GM21717 (cell line): ENCODE results near the gene NCOA7.
"Not testable (repeated sequence)": the region's sequence is repeated elsewhere in the genome, so short reads cannot be mapped to it uniquely, and the experiment has no call there.

Experiments used
- ATAC-seq: cut with Tn5 transposase; IDR thresholded peaks from one replicate; pipeline ENCODE4 v1.9.1; 2021; ENCODE audit warnings: mild to moderate bottlenecking, moderate library complexity; ENCODE audit not compliant: unreplicated experiment

NCOA7 gene

DNA sequence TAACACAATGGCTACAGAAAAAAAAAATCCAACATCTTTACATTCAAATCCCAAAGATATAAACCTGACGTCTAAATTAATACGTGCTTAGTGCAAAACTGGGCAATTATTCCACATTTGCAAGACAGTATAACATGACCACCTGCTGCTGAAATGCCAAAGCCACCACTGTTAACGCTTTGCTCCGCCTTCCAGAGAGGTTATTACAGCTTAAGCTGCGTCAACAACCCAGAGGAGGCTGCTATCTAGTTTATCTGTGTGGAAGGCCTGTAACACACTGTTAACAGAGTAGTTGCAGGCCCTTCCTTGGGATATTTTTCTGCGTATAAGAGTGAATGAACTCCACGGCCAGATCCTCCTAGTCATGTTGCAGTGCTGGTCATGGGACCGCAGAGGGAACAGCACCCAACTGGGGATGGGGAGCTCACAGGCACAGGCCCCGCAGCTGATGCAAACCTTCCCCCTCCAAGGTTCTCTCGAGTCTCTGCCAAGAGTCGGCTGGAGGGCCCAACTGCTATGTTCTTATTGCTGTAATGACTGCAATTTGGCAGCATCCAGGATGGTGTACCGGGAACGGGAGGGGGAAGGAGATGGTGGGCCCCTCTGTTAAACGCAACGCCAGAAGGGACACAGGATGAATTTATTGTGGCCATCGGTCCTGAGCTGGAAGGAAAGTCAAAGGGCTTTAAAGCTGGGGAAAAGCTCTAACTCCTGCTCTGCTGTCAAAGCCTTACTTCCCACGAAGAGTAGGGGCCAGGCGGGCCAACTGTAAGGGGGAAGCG lies 993 bp upstream of the NCOA7 start:
- ATAC-seq: peak; percentile 31

DNA sequence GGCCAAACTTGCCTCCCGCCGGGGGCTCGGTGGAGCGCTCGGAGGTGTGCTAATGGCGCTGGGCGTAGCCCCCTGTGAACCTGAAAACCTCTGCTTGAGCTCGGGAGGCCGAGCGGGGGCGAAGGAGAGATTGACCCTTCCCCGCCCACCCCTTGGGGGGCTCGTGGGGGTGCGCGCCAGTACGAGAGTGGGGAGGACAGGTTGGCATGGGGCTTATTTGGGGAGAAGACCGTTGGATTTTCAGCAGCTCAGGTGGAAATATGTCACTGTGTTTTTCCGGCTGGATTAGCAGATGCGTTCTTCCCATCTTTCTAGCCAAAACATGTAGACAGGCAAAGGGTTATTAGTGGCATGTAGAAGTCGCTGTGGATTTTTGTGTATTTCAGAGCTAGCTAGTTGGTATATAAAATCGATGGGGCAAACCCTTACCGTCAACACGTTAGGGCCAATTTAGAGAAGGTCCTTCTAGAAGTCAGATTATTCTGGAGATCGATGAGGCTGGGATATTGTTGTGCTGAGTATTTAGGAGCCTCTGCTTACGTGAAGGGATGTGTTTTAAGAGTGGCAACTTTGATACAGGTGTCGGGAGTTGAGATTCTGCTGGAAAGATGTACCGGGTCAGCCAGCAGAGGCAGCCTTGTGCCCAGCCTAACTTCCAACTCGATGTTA lies 525 bp downstream of the NCOA7 start:
- peak; percentile 39 for ATAC-seq

GRCh38 chr6:125791820-125792165 lies 1.0 kb downstream of the NCOA7 start:
- no peak for ATAC-seq

GRCh38 chr6:125792172-125792571 lies 1.4 kb downstream of the NCOA7 start:
- ATAC-seq: no peak

DNA sequence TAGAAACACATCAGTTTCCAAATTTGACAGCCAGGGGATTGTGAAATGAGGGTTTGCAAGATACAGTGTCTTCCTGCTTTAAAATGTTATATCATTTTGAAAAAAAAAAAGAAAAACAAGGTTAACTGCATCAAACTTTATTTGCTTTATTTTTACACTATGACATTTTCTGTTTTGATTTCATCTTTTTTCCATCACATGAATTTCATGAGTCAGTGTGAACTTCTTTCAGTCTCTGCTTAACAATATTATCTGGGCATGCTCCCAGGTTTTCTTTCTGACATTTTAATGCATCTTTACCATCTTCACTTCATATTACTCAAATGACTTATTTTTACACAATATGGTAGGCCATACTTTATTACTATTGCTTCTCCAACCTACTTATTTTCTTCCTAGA lies 1.9 kb downstream of the NCOA7 start:
- no peak for ATAC-seq

- ATAC-seq: no peak
Observed at GRCh38 chr6:125793280-125793679, 2.5 kb downstream of the NCOA7 start.

DNA sequence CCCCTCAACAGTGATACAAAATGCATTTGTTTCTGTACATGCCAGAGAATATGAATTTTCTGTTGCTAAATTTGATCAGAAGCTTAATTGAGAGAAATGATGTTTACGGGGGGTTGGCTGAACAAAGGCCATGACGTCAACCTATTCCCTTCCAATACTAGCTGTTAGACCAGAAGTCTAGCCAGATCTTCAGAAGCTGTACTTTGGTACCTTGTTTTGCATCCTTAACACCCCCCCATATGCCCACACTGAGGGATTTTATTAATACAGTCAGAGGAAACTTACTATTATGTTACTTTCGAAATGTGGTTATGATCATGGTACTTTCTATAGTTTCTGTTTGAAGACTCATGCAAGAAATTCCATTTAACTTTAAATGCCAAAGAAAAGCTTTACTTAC lies 3.1 kb downstream of the NCOA7 start:
- ATAC-seq: no peak

GRCh38 chr6:125794342-125795137 lies 3.8 kb downstream of the NCOA7 start:
- no peak for ATAC-seq

- no peak for ATAC-seq
Observed at GRCh38 chr6:125795301-125795700, 4.5 kb downstream of the NCOA7 start.

GRCh38 chr6:125797120-125797885 lies 6.5 kb downstream of the NCOA7 start:
- ATAC-seq: peak; percentile 28

DNA sequence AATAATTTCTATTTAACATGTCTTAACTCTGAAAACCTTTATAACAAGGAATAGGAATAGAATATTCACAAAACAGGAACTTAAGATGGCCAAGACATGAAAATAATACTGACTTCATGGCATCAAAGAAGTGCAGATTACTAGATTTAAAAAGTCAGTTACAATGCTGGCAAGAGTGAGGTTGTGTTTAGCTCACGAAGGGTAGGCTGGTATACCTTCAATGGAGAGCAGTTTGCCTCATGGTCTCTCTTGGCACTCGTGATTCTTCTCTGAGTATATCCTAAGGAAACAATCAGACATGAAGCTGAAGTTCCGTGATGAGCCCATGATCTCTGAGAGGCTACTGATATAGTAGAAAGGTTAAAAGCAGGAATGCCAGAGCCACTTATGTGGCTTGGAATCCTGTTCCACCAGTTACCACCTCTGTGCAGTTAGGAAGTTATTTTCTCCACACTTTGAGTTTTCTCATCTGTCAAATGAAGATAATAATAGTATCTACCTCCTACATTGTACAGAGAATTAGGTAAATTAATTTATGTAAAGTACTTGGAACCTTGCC lies 7.2 kb downstream of the NCOA7 start:
- ATAC-seq: no peak

GRCh38 chr6:125798734-125799508 lies 8.2 kb downstream of the NCOA7 start:
- ATAC-seq: peak; percentile 84

- ATAC-seq: no peak
Observed at GRCh38 chr6:125802383-125802782, 11.6 kb downstream of the NCOA7 start.

- ATAC-seq: no peak
Observed at GRCh38 chr6:125802943-125803377, 12.2 kb downstream of the NCOA7 start.

- ATAC-seq: peak; percentile 61
Observed at GRCh38 chr6:125804264-125804663, 13.5 kb downstream of the NCOA7 start.

DNA sequence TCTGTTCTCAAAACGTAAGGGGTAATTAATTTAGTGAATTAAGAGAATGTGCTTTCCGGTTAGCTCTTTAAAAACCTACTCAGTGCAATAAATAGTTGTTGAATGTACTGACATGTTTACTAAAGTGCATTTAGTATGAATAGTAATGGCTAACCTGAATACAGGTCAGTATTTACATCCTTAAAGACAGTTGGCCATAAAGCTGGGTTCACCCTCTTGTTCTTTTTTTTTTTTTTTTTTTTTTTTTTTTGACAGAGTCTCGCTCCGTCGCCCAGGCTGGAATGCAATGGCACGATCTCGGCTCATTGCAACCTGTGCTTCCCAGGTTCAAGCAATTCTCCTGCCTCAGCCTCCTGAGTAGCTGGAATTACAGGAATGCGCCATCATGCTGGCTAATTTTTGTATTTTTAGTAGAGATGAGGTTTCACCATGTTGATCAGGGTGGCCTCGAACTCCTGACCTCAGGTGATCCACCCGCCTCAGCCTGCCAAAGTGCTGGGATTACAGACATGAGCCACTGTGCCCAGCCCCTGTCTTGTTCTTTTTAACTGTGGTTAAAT lies 14.2 kb downstream of the NCOA7 start:
- not testable (repeated sequence) for ATAC-seq

GRCh38 chr6:125806813-125807212 lies 16.1 kb downstream of the NCOA7 start:
- ATAC-seq: no peak

- ATAC-seq: peak; percentile 33
Observed at GRCh38 chr6:125807293-125807692, 16.5 kb downstream of the NCOA7 start.

DNA sequence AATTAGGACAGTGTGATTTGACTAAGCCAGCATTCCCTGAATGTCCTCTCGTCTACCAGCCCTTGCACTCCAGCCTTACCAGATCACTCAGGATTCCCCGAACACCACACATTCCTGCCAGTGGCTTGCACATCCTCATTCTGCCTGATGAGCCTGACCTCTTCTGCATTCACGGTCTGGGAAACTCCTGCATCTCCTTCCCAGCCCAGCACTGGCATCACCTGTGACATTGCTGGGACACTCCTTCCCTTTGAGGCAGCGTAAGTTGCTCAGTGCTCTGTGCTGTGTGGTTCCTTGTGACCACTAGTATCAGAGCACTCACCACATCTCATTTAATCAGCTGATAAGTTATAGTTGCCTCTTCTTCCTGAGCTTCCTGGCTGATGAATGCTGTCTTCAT lies 17.3 kb downstream of the NCOA7 start:
- ATAC-seq: no peak

- ATAC-seq: no peak
Observed at GRCh38 chr6:125808591-125808990, 17.8 kb downstream of the NCOA7 start.
